Occipital lobe (tissue), 3 donors: Measurements from ENCODE around the gene KRTAP20-4. TPM values are rescaled to one million over a fixed set of nuclear protein-coding genes. Genes with fewer than 3 reads are reported as not detected.

ENCODE experiments used
- DNase-seq: peaks from one replicate; lab custom pipeline; 2025; lab: John Stamatoyannopoulos, UW
- small RNA-seq: library from RNA; depleted of rRNA; stranded (forward); fragments of <200 nt; gene quantifications from one replicate; pipeline ENCODE3, GENCODE V24; 2014
- total RNA-seq: library from RNA; depleted of rRNA; stranded (reverse); fragments of >200 nt; gene quantifications from one replicate; pipeline ENCODE4 v1.2.3, GENCODE V29; 2014

The KRTAP20-4 gene
- total RNA-seq, 1 donor from 2014 or later = not detected

GRCh38 chr21:30646904-30647414 is 26.5 kb downstream of the KRTAP20-4 start:
- no peak for DNase-seq

DNA sequence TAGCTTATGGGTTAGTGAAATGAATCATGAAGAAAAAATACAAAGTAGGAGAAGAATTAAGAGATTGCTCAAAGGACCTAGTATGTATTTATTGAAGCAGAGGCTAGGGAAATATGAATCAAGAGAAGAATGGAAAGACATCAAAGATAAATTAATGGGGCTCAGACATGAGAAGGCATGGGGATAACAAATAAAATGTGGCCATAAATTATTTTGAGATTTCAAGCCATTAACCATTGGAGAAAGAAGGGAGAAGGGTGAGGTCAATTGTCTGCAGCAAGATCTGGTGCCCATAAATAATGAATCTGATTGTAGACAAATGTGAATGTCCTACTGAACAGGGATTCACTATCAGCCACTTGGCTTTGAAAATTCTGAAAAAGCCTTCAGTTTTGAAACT is 32.5 kb downstream of the KRTAP20-4 start:
- no peak for DNase-seq

GRCh38 chr21:30668776-30669175 is 48.3 kb downstream of the KRTAP20-4 start:
- no peak for DNase-seq

Small RNA genes within 50 kb of the gene (small RNA-seq; reads per million reads assigned to genes)
- not detected for gene KRTAP20-1
- gene KRTAP20-3 = not detected
- not detected for gene KRTAP20-4
- not detected for gene KRTAP22-1
- not detected for gene KRTAP22-2

Other genes starting within 250 kb of the KRTAP20-4 start
- not detected for gene KRTAP13-2, start 248.4 kb upstream of the KRTAP20-4 start, total RNA-seq
- gene KRTAP13-1, start 224.6 kb upstream of the KRTAP20-4 start, total RNA-seq = not detected
- not detected for gene KRTAP13-3, start 194.7 kb upstream of the KRTAP20-4 start, total RNA-seq
- not detected for gene KRTAP13-4, start 190.4 kb upstream of the KRTAP20-4 start, total RNA-seq
- gene KRTAP15-1, start 180.4 kb upstream of the KRTAP20-4 start, total RNA-seq = not detected
- gene KRTAP19-1, start 140.3 kb upstream of the KRTAP20-4 start, total RNA-seq = not detected
- not detected for gene KRTAP19-2, start 133.2 kb upstream of the KRTAP20-4 start, total RNA-seq
- not detected for gene KRTAP19-3, start 128.6 kb upstream of the KRTAP20-4 start, total RNA-seq
- not detected for gene KRTAP19-4, start 123.5 kb upstream of the KRTAP20-4 start, total RNA-seq
- not detected for gene KRTAP19-5, start 118.5 kb upstream of the KRTAP20-4 start, total RNA-seq
- not detected for gene KRTAP19-6, start 78.8 kb upstream of the KRTAP20-4 start, total RNA-seq
- not detected for gene KRTAP19-7, start 59.3 kb upstream of the KRTAP20-4 start, total RNA-seq
- gene KRTAP22-2, start 30.2 kb upstream of the KRTAP20-4 start, total RNA-seq = not detected
- not detected for gene KRTAP6-3, start 28.2 kb upstream of the KRTAP20-4 start, total RNA-seq
- gene KRTAP6-2, start 21.7 kb upstream of the KRTAP20-4 start, total RNA-seq = not detected
- not detected for gene KRTAP22-1, start 19.5 kb upstream of the KRTAP20-4 start, total RNA-seq
- gene KRTAP6-1, start 6.7 kb upstream of the KRTAP20-4 start, total RNA-seq = not detected
- not detected for gene KRTAP20-1, start 4.2 kb upstream of the KRTAP20-4 start, total RNA-seq
- not detected for gene KRTAP20-2, start 14.6 kb downstream of the KRTAP20-4 start, total RNA-seq
- not detected for gene KRTAP20-3, start 22.2 kb downstream of the KRTAP20-4 start, total RNA-seq
- gene KRTAP21-3, start 98.2 kb downstream of the KRTAP20-4 start, total RNA-seq = not detected
- gene KRTAP21-2, start 126.6 kb downstream of the KRTAP20-4 start, total RNA-seq = not detected
- gene KRTAP21-1, start 134.8 kb downstream of the KRTAP20-4 start, total RNA-seq = not detected
- gene KRTAP8-1, start 192.6 kb downstream of the KRTAP20-4 start, total RNA-seq = not detected
- not detected for gene KRTAP7-1, start 209.1 kb downstream of the KRTAP20-4 start, total RNA-seq